Lung (tissue), 12 donors: Measurements from ENCODE around the gene SPN. TPM values are rescaled to one million over a fixed set of nuclear protein-coding genes. Genes with fewer than 3 reads are reported as not detected.

Source experiments
- ATAC-seq: fragments of 200-7000 bp; cut with Tn5 transposase; one replicate; pipeline ENCODE4 v1.9.1; 2020; ENCODE audit warnings: moderate number of reproducible peaks; ENCODE audit not compliant: insufficient read depth, low FRiP score
- DNase-seq, 3 donors: peaks; one replicate each; pipeline ENCODE4 v3.0.0-alpha.2; 2013 to 2017
- H3K27ac ChIP-seq, 2 donors: one replicate each; pipeline ENCODE4 v1.5.1; 2013; ENCODE audit warnings: mild to moderate bottlenecking in 2 of 2, moderate library complexity in 2 of 2, control low read depth in 1 of 2, inconsistent platforms in 1 of 2, low read depth in 1 of 2, low read length in 1 of 2
- H3K27me3 ChIP-seq, 3 donors: one replicate each; pipeline ENCODE4 v1.5.1; 2013; ENCODE audit warnings: low read length in 2 of 3; ENCODE audit not compliant: control insufficient read depth in 3 of 3, insufficient read depth in 3 of 3
- H3K36me3 ChIP-seq, 4 donors: one replicate each; pipeline ENCODE4 v1.5.1; 2013; ENCODE audit warnings: low read length in 4 of 4, mild to moderate bottlenecking in 1 of 4, moderate library complexity in 1 of 4; ENCODE audit not compliant: control insufficient read depth in 4 of 4, insufficient read depth in 4 of 4
- H3K4me1 ChIP-seq, 5 donors: one replicate each; pipeline ENCODE4 v1.5.1; 2013; ENCODE audit warnings: low read length in 5 of 5, mild to moderate bottlenecking in 2 of 5, moderate library complexity in 1 of 5; ENCODE audit not compliant: control insufficient read depth in 5 of 5, insufficient read depth in 5 of 5
- H3K4me3 ChIP-seq: one replicate; pipeline ENCODE4 v1.5.1; 2013; ENCODE audit warnings: mild to moderate bottlenecking, control low read depth, moderate library complexity
- H3K9ac ChIP-seq, 2 donors: one replicate each; pipeline ENCODE4 v1.5.1; 2013; ENCODE audit warnings: low read length in 2 of 2, control low read depth in 1 of 2; ENCODE audit not compliant: insufficient read depth in 1 of 2
- H3K9me3 ChIP-seq, 4 donors: one replicate each; pipeline ENCODE4 v1.5.1; 2013; ENCODE audit warnings: low read length in 3 of 4, mild to moderate bottlenecking in 1 of 4, moderate library complexity in 1 of 4; ENCODE audit not compliant: control insufficient read depth in 4 of 4, insufficient read depth in 3 of 4
- CTCF ChIP-seq: IDR thresholded peaks from 2 replicates; pipeline ENCODE4 v1.5.1; 2012; ENCODE audit warnings: mild to moderate bottlenecking; ENCODE audit errors: control extremely low read depth, extremely low read depth
- WGBS, 2 donors: extraction: QIAGEN DNeasy Blood & Tissue Kit; methylation state at CpG; one replicate each; pipeline ENCODE4 v1.1.7; 2013; 5-methylcytosine and 5-hydroxymethylcytosine counted together
- polyA plus RNA-seq, 2 donors: library from polyadenylated mRNA; stranded (reverse); fragments of 200-250 nt; gene quantifications; one replicate each; pipeline ENCODE4 v1.2.1, GENCODE V29; 2013
- total RNA-seq, 2 donors: library from RNA; depleted of rRNA in 1 of 2; stranded (reverse); fragments of >200 nt in 1 of 2; gene quantifications; one replicate each; pipeline ENCODE4 v1.2.1, GENCODE V29; 2014 to 2021
- donor health status: control.
- donor health status: control.
- donor health status: Bipolar disorder and iron deficiency.
- donor health status: healthy.
- donor health status: DM: yes; HTN: yes; CAD: no.

Gene SPN
- total and polyA plus RNA-seq, 4 donors: 5.8 to 52.5 (median 12.5) TPM

DNA sequence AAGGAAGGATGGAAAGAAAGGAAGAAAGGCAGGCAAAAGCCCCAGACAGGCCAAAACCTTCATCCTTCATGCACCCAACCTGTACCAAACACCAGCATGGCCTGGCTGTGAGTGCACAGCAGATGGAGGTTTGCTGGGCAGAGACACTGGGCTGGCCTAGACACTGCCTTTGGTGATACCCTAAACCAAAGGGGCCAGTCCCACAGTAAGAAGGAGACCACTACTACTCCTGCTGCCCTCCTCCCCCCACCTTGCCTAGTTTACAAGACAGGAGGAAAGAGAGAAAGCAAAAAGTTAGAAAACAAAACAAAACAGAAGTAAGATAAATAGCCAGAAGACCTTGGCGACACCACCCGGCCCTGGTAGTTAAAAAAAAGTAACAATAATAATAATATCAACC, 35.0 kb downstream of the SPN start:
- no peak for ATAC-seq
- peaks cover 0 to 6% (median 0%) of the 10 kb centered on the region in 5 donors for H3K4me1 ChIP-seq
- peaks cover 0 to 2% (median 0%) of the 10 kb centered on the region in 4 donors for H3K9me3 ChIP-seq
- no peak for TF ChIP-seq CTCF
- H3K27me3 ChIP-seq: no peaks in the 10 kb centered on the region
- no peak overlapping the region for H3K27ac ChIP-seq
- peaks cover 0 to 9% (median 2%) of the 10 kb centered on the region in 4 donors for H3K36me3 ChIP-seq
- WGBS, 2 donors: 76 to 77% methylated on average over 2 of the region's 2 CpGs
- H3K4me3 ChIP-seq: no peak overlapping the region
- DNase-seq: no peak
- no peak overlapping the region for H3K9ac ChIP-seq

DNA sequence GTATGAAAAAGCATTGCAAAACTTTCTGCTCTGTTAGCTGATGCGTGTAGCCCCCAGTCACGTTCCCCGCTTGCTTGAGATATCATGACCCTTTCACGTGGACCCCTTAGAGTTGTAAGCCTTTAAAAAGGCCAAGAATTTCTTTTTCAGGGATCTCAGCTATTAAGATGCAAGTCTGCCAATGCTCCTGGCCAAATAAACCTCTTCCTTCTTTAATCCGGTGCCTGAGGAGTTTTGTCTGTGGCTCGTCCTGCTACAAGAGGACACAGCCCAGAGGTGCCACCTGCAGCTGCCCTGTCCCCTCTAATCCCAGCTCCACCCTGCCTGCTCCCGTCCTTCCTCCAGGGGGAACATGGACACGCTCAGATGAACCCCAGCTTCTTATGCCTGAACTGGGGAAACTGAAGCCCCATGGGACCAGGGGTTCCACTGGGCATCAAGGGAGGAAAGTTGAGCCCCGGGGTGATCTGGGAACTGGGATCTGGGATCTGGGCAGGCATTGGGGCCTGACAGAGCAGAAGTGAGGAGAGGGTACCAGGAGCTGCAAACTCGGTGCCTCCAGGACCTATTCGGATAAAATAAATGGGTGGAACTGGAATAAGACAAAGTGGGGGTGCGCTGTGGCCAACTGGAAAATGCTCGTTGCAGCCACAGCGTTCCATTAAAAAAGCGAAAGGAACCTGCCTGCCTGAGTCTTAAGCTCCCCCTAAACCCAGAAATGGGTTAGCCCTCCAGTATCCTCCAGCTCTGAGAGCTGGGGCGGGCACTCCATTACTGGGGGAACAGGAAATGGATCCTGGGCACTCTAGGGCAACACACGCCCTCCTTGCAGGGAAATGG, 35.7 kb downstream of the SPN start:
- peaks cover 0 to 2% (median 0%) of the 10 kb centered on the region in 4 donors for H3K9me3 ChIP-seq
- no peak for TF ChIP-seq CTCF
- DNase-seq: no peak
- H3K27ac ChIP-seq: no peak overlapping the region
- peaks cover 0 to 9% (median 2%) of the 10 kb centered on the region in 4 donors for H3K36me3 ChIP-seq
- peaks cover 0 to 6% (median 0%) of the 10 kb centered on the region in 5 donors for H3K4me1 ChIP-seq
- H3K4me3 ChIP-seq: no peak overlapping the region
- H3K9ac ChIP-seq: no peak overlapping the region
- H3K27me3 ChIP-seq: no peaks in the 10 kb centered on the region
- WGBS, 2 donors: 89 to 90% methylated on average over 17 of the region's 17 CpGs
- ATAC-seq: no peak

DNA sequence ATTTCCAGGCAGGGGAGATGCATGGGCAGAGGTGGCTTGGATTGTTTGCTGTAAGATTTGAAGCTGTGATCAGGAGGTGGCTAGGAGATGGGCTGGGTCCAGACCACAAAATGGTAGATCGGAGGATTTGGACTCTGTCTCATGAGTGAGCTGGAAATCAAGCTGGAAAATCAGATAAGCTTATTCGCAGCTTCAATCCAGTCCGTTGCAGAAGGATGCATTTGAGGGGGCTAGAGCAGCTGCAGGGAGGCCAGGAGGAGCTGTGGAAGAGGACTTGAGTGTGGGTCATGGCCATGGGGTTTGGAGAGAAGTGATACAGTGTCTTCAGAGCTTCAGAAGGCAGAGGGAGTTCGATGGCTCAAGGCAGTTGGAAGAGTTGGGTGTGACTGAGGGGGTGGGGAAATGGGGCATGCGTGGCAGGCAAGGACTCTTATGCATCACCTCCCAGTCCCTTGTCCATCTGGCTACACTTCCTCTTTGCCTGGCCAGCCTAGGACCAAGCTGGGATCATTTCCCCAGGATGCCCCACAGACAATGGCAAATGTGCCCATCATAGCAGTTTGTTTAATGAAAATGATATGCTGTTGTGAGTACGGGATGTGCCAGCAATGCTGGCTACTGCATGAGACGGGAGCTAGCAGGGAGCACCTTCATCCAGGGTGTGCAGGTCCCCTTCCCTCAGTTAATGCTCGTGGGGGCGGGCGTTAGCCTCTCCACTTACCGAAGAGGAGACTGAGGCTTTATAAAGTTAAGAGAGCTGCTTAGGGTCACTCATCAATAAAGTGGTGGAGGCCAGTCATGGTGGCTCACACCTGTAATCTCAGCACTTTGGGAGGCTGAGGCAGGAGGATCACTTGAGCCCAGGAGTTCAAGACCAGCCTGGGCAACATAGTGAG, 36.5 kb downstream of the SPN start:
- no peak for TF ChIP-seq CTCF
- ATAC-seq (no peak), DNase-seq (no peak)
- Histone ChIP-seq H3K27ac (no peak overlapping the region), H3K4me3 (no peak overlapping the region), H3K27me3 (no peaks in the 10 kb centered on the region), H3K4me1 (peaks cover 0 to 4% (median 0%) of the 10 kb centered on the region in 5 donors), H3K9ac (no peak overlapping the region), H3K9me3 (peaks cover 0 to 2% (median 0%) of the 10 kb centered on the region in 4 donors), H3K36me3 (peaks cover 0 to 9% (median 2%) of the 10 kb centered on the region in 4 donors)
- WGBS, 2 donors: 69 to 75% methylated on average over 11 of the region's 11 CpGs
